ENCODE measurements around the gene NRXN2.

NRXN2 gene

DNA sequence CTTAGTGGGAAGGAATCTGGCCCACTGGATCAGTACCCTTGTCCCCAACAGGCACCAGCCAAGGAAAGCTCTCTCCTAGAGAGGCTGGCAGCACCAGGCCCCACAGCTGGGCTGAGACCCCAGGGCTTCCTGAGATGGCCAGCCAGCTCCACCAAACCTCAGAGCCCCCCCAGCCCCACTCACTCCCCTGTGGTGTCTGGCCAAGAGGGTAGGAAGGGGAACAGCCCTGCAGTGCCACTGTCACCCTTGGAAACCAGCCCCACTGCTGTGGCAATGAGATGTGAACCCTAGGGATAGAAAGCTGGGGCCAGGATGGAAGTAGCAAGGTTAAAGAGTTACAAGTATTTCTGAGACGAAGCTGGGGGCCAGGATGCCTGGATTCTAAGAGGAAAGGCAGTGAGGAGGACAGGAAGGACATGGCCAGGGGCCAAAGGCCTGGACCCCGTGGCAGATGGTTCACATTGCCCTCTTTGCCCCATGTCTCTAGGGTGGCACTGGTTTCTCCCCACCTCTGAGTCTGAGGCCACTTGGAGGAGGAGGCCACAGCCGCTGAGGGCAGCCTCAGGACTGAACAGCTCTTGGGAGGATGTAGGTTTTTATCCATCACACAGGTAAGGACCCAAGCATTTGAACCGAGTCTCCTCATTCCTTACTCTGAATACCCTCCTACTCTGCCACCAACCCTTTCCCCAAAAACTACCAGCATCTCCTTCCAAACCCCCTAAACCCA is 28.8 kb downstream of the NRXN2 start:
- TF ChIP-seq TEAD4 (IDR thresholded peaks at IDR 0.05), result no peak
- no peak for TF ChIP-seq YY1 (IDR thresholded peaks at IDR 0.05; ENCODE audit: low read depth)
- TF ChIP-seq TCF12 (IDR thresholded peaks at IDR 0.05; ENCODE audit: low read depth), result no peak

DNA sequence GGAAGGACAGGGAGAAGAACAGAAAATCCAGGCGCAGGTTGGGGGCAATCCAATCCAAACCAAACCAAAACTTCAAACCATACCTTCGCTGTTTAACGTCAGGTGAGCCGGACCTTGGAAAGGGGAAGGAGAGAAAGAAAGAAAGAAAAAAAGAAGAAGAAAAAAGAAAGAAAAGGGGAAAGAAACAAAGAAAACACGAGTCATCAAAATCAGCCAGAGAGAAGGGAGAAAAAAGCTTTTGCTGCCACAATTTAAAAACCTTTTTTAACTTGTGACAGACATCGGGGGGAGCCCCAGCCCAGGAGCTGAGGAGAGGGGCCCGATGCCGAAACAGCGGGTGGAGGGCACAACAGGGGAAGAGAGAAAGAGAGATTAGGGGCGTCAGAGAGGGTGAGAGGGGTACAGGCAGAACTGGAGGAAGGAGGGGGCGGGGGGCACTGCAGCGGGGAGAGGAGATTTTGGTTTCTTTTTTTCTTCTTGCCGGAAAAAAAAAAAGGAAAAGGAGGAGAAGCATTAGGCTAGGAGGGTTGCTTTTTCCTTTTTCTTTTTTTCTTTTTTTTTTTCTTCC is 30.1 kb downstream of the NRXN2 start:
- TF ChIP-seq YY1 (IDR thresholded peaks at IDR 0.05; ENCODE audit: low read depth) (no peak), CREB1 (IDR thresholded peaks at IDR 0.05; ENCODE audit: low read depth) (no peak), TEAD4 (IDR thresholded peaks at IDR 0.05) (no peak), TAF1 (IDR thresholded peaks at IDR 0.05; ENCODE audit: low read depth) (no peak)
- TF ChIP-seq, protein P1, sequence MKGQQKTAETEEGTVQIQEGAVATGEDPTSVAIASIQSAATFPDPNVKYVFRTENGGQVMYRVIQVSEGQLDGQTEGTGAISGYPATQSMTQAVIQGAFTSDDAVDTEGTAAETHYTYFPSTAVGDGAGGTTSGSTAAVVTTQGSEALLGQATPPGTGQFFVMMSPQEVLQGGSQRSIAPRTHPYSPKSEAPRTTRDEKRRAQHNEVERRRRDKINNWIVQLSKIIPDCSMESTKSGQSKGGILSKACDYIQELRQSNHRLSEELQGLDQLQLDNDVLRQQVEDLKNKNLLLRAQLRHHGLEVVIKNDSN (IDR thresholded peaks at IDR 0.05), result no peak

DNA sequence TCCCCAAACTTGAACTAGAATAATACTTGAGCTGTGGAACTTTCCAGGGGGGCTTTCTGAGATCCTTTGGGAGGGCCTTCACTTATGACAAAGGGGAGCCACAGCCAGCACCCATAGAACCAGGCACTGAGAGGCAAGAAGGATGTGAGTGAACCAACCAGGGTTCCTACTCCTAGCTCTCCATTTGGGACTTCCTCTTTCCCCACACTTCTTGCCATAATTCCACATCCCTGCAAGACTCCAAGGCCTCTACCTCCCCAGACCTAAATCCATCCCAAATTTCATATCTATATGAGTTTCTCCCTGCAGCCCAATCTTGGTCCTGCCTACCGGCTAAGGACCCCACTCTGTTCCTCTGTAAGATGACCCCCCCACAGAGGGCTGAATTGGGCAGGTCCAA is 31.5 kb downstream of the NRXN2 start:
- TF ChIP-seq TEAD4 (IDR thresholded peaks at IDR 0.05) (no peak), CEBPB (IDR thresholded peaks at IDR 0.05) (no peak), FOXM1 (IDR thresholded peaks at IDR 0.05; ENCODE audit: borderline replicate concordance, low read depth) (no peak), RAD21 (IDR thresholded peaks at IDR 0.05; ENCODE audit: low read depth) (no peak), CREB1 (IDR thresholded peaks at IDR 0.05; ENCODE audit: low read depth) (no peak), EP300 (IDR thresholded peaks at IDR 0.05; ENCODE audit: borderline replicate concordance) (no peak), ZBTB7A (IDR thresholded peaks at IDR 0.05; ENCODE audit: low read depth) (no peak), EGR1 (IDR thresholded peaks at IDR 0.05) (no peak), NFIC (IDR thresholded peaks at IDR 0.05) (no peak), TCF12 (IDR thresholded peaks at IDR 0.05; ENCODE audit: low read depth) (no peak), YY1 (IDR thresholded peaks at IDR 0.05; ENCODE audit: low read depth) (no peak), TAF1 (IDR thresholded peaks at IDR 0.05; ENCODE audit: low read depth) (no peak)
- TF ChIP-seq, protein P2, sequence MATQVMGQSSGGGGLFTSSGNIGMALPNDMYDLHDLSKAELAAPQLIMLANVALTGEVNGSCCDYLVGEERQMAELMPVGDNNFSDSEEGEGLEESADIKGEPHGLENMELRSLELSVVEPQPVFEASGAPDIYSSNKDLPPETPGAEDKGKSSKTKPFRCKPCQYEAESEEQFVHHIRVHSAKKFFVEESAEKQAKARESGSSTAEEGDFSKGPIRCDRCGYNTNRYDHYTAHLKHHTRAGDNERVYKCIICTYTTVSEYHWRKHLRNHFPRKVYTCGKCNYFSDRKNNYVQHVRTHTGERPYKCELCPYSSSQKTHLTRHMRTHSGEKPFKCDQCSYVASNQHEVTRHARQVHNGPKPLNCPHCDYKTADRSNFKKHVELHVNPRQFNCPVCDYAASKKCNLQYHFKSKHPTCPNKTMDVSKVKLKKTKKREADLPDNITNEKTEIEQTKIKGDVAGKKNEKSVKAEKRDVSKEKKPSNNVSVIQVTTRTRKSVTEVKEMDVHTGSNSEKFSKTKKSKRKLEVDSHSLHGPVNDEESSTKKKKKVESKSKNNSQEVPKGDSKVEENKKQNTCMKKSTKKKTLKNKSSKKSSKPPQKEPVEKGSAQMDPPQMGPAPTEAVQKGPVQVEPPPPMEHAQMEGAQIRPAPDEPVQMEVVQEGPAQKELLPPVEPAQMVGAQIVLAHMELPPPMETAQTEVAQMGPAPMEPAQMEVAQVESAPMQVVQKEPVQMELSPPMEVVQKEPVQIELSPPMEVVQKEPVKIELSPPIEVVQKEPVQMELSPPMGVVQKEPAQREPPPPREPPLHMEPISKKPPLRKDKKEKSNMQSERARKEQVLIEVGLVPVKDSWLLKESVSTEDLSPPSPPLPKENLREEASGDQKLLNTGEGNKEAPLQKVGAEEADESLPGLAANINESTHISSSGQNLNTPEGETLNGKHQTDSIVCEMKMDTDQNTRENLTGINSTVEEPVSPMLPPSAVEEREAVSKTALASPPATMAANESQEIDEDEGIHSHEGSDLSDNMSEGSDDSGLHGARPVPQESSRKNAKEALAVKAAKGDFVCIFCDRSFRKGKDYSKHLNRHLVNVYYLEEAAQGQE (IDR thresholded peaks at IDR 0.05; ENCODE audit: low read depth), result no peak
- TF ChIP-seq, protein P3, sequence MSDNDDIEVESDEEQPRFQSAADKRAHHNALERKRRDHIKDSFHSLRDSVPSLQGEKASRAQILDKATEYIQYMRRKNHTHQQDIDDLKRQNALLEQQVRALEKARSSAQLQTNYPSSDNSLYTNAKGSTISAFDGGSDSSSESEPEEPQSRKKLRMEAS (IDR thresholded peaks at IDR 0.05), result no peak
- TF ChIP-seq, protein P1 (IDR thresholded peaks at IDR 0.05), result no peak

DNA sequence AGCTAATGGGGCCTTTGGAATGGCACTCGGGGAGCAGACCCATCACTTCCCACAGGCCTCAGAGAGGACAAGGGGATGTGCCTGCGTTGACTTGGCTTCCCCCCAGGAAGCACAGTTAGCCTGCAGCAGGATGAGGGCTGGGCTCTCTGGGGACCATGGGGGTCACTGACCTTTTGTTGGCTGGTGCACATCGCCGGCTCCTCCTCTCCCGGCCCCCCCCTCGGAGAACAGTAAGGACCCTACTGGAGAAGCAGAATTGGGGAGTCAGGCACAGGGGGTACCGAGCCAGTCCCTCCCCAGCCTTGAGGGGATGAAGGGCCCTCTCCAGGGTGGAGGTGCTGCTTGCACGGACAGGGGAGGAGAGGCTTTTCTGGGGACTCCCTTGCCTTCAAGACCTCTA is 32.8 kb downstream of the NRXN2 start:
- TF ChIP-seq, protein P3 (IDR thresholded peaks at IDR 0.05), result no peak
- TF ChIP-seq CREB1 (IDR thresholded peaks at IDR 0.05; ENCODE audit: low read depth), result no peak
- no peak for TF ChIP-seq ZBTB7A (IDR thresholded peaks at IDR 0.05; ENCODE audit: low read depth)
- no peak for TF ChIP-seq TCF12 (IDR thresholded peaks at IDR 0.05; ENCODE audit: low read depth)
- no peak for TF ChIP-seq TEAD4 (IDR thresholded peaks at IDR 0.05)
- TF ChIP-seq YY1 (IDR thresholded peaks at IDR 0.05; ENCODE audit: low read depth), result no peak
- no peak for TF ChIP-seq CEBPB (IDR thresholded peaks at IDR 0.05)
- TF ChIP-seq, protein P1 (IDR thresholded peaks at IDR 0.05), result no peak
- TF ChIP-seq NFIC (IDR thresholded peaks at IDR 0.05), result no peak
- no peak for TF ChIP-seq EP300 (IDR thresholded peaks at IDR 0.05; ENCODE audit: borderline replicate concordance)
- no peak for TF ChIP-seq EGR1 (IDR thresholded peaks at IDR 0.05)
- TF ChIP-seq RAD21 (IDR thresholded peaks at IDR 0.05; ENCODE audit: low read depth), result no peak
- TF ChIP-seq TAF1 (IDR thresholded peaks at IDR 0.05; ENCODE audit: low read depth), result no peak
- TF ChIP-seq FOXM1 (IDR thresholded peaks at IDR 0.05; ENCODE audit: borderline replicate concordance, low read depth), result no peak
- TF ChIP-seq, protein P2 (IDR thresholded peaks at IDR 0.05; ENCODE audit: low read depth), result no peak

DNA sequence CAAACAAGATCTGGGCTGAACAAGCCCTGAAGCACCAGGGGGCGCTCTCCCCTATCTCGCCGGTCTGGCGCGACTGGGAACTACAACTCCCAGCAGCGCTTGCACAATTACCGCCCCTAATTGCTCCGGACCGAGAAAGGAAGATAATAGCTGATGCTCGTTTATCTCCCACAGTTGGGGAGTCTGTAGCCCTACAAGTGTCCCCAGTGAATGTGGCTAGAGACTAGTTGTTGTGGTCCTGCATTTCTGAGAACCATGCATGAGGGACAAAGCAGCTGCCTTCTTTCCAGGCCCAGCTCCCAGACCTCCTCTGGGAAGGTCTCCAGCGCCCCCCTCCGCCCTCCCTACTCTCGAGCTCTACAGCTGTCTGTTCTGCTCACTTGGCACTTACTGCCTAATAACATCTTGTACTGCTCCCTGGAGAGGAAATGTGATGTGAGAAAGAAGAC is 34.4 kb downstream of the NRXN2 start:
- TF ChIP-seq RAD21 (IDR thresholded peaks at IDR 0.05; ENCODE audit: low read depth) (peak; percentile 80), TCF12 (IDR thresholded peaks at IDR 0.05; ENCODE audit: low read depth) (0 out of 2 replicates have a peak, but pooled peaks have one; percentile 35), EP300 (IDR thresholded peaks at IDR 0.05; ENCODE audit: borderline replicate concordance) (no peak), YY1 (IDR thresholded peaks at IDR 0.05; ENCODE audit: low read depth) (peak; percentile 60; the same call in 1 of the 2 replicates), CEBPB (IDR thresholded peaks at IDR 0.05) (peak; percentile 74)

Measured in Ishikawa (cell line).